Measurements from ENCODE around the gene SYNRG. TPM values are rescaled to one million over a fixed set of nuclear protein-coding genes. Genes with fewer than 3 reads are reported as not detected.
A peak's percentile ranks its signal among the peaks of the same experiment; 100 is the strongest.

The SYNRG gene
- total and polyA plus RNA-seq, 2 of the 13 experiments (the other 11 are each of a cell fraction or from before 2014, with no cell fraction given) = 7.3 to 8.7 TPM

GRCh38 chr17:37643118-37643766 lies 34.0 kb upstream of the SYNRG start, which contains the start of gene DDX52 (continued):
- TF ChIP-seq IKZF5 (CRISPR knock-in tag; IDR thresholded peaks at IDR 0.05) (peak; percentile 52; the same call in 1 of the 2 replicates), XRCC5 (optimal IDR thresholded peaks at IDR 0.05; ENCODE audit: low read length) (peak; percentile 15), TBP (CRISPR knock-in tag; IDR thresholded peaks at IDR 0.05) (no peak), MTF1 (CRISPR knock-in tag; IDR thresholded peaks at IDR 0.05) (no peak), LCORL (IDR thresholded peaks at IDR 0.05) (no peak), LCORL (CRISPR knock-in tag; IDR thresholded peaks at IDR 0.05) (no peak), THYN1 (CRISPR knock-in tag; IDR thresholded peaks at IDR 0.05; ENCODE audit: borderline replicate concordance, low read depth) (no peak), POLR2A (IDR thresholded peaks at IDR 0.05; ENCODE audit: insufficient read depth in 1 of 2, low read depth in 2 of 2, low read length in 2 of 2) (peak; percentile 64 to 82), ZFY (CRISPR knock-in tag; IDR thresholded peaks at IDR 0.05) (peak; percentile 89), ZNF12 (CRISPR knock-in tag; IDR thresholded peaks at IDR 0.05) (no peak), BORCS8-MEF2B (CRISPR knock-in tag; IDR thresholded peaks at IDR 0.05) (no peak), IRF2 (CRISPR knock-in tag; IDR thresholded peaks at IDR 0.05) (no peak), ERF (CRISPR knock-in tag; IDR thresholded peaks at IDR 0.05) (peak; percentile 60), ZNF343 (CRISPR knock-in tag; IDR thresholded peaks at IDR 0.05) (no peak), POGZ (CRISPR knock-in tag; IDR thresholded peaks at IDR 0.05) (peak; percentile 68), CENPX (CRISPR knock-in tag; IDR thresholded peaks at IDR 0.05) (no peak), ZBTB10 (CRISPR knock-in tag; IDR thresholded peaks at IDR 0.05; ENCODE audit: borderline replicate concordance) (peak; percentile 42; the same call in 1 of the 2 replicates), PAWR (CRISPR knock-in tag; IDR thresholded peaks at IDR 0.05; ENCODE audit: borderline replicate concordance) (no peak), RAD51 (IDR thresholded peaks at IDR 0.05; ENCODE audit: borderline replicate concordance) (no peak), FOSL1 (CRISPR knock-in tag; IDR thresholded peaks at IDR 0.05; ENCODE audit: borderline replicate concordance) (no peak), ZNF546 (CRISPR knock-in tag; conservative IDR thresholded peaks at IDR 0.05) (no peak), ZNF737 (CRISPR knock-in tag; IDR thresholded peaks at IDR 0.05; ENCODE audit: borderline replicate concordance) (no peak), CSRNP2 (CRISPR knock-in tag; conservative IDR thresholded peaks at IDR 0.05; ENCODE audit: low read depth) (no peak), EZH2 (conservative IDR thresholded peaks at IDR 0.05; ENCODE audit: low read depth, low read length) (no peak), ZNF724P (CRISPR knock-in tag; IDR thresholded peaks at IDR 0.05; ENCODE audit: borderline replicate concordance) (no peak), GZF1 (CRISPR knock-in tag; IDR thresholded peaks at IDR 0.05) (no peak), PHF20 (CRISPR knock-in tag; IDR thresholded peaks at IDR 0.05) (peak; percentile 61; the same call in 1 of the 2 replicates), ASH2L (IDR thresholded peaks at IDR 0.05; ENCODE audit: insufficient read length, low read depth, low read length) (peak; percentile 90), ZNF124 (CRISPR knock-in tag; IDR thresholded peaks at IDR 0.05) (no peak)

Measured in HepG2 (cell line).